HCT116 (cell line): ENCODE measurements around the gene WDR20.
"Not testable (repeated sequence)": the region's sequence is repeated elsewhere in the genome, so short reads cannot be mapped to it uniquely, and the experiment has no call there.

Source experiments
- EGR1 ChIP-seq: IDR thresholded peaks from 2 replicates; pipeline ENCODE4 v1.6.1; 2012; ENCODE audit warnings: low read depth
- EZH2 ChIP-seq: fragments of 200-600 bp; sonication (generic); IDR thresholded peaks from 2 replicates; pipeline ENCODE4 v1.6.1; 2017; ENCODE audit warnings: antibody characterized with exemption, mixed run types
- EZH2phosphoT487 ChIP-seq: fragments of 200-600 bp; IDR thresholded peaks from 2 replicates; pipeline ENCODE4 v1.6.1; 2018; ENCODE audit warnings: antibody characterized with exemption, borderline replicate concordance
- POLR2A ChIP-seq: IDR thresholded peaks from 2 replicates; pipeline ENCODE4 v1.7.0; 2011; ENCODE audit warnings: borderline replicate concordance; ENCODE audit not compliant: insufficient read depth, insufficient read length; ENCODE audit errors: extremely low read depth
- POLR2AphosphoS5 ChIP-seq: IDR thresholded peaks from 2 replicates; pipeline ENCODE4 v1.6.1; 2011; ENCODE audit warnings: mild to moderate bottlenecking, low read depth, low read length, moderate library complexity
- RAD21 ChIP-seq: IDR thresholded peaks from 2 replicates; pipeline ENCODE4 v1.6.1; 2012; ENCODE audit warnings: low read depth, mild to moderate bottlenecking
- TCF7L2 ChIP-seq: IDR thresholded peaks from 2 replicates; pipeline ENCODE4 v1.7.0; 2011; ENCODE audit warnings: borderline replicate concordance, inconsistent platforms; ENCODE audit not compliant: insufficient read depth, insufficient read length; ENCODE audit errors: extremely low read depth
- YY1 ChIP-seq: IDR thresholded peaks from 2 replicates; pipeline ENCODE4 v1.6.1; 2011; ENCODE audit warnings: low read length, low read depth, moderate library complexity, mild to moderate bottlenecking; ENCODE audit not compliant: insufficient replicate concordance; ENCODE audit errors: extremely low read depth
- ZFX ChIP-seq: fragments of 450-650 bp; IDR thresholded peaks from 2 replicates; pipeline ENCODE4 v1.6.1; 2017
- TF ChIP-seq, protein P1 (sequence below), 3 experiments: fragments of 200-600 bp in 1 of 3; sonication (generic) in 1 of 3; IDR thresholded peaks in 2 of 3; conservative IDR thresholded peaks in 1 of 3; 2 replicates each; pipeline ENCODE4 v1.5.1; 2012 to 2017; ENCODE audit warnings: low read depth in 2 of 3, low read length in 2 of 3, antibody characterized with exemption in 1 of 3, borderline replicate concordance in 1 of 3, control low read depth in 1 of 3, mild to moderate bottlenecking in 1 of 3, mixed read lengths in 1 of 3, mixed run types in 1 of 3, moderate library complexity in 1 of 3; ENCODE audit not compliant: insufficient read depth in 1 of 3
- TF ChIP-seq, protein P2 (sequence below): IDR thresholded peaks from 2 replicates; pipeline ENCODE4 v1.6.1; 2012; ENCODE audit warnings: low read depth
- TF ChIP-seq, protein P3 (sequence below): IDR thresholded peaks from 2 replicates; pipeline ENCODE4 v1.6.1; 2012

DNA sequence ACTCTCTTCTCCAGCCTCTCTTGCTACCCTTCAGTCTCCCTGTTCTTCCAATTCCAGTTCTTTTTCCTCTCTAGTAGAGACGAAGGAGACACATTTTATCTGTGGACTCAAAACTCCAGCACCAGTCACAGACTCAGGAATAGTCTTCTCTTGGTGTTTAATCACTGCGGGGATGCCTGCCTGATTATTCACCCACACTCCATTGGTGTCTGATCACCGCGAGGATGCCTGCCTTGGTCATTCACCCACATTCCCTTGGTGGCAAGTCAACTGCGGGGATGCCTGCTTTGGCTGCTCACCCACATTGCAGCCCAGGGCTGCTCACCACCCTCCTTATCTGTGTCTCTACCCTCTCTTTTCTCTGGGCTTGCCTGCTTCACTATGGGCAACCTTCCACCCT lies 100.8 kb downstream of the WDR20 start:
- not testable (repeated sequence) for TF ChIP-seq TCF7L2, POLR2A, EZH2, POLR2AphosphoS5, RAD21, YY1, ZFX, EZH2phosphoT487, EGR1
- TF ChIP-seq, protein P1, sequence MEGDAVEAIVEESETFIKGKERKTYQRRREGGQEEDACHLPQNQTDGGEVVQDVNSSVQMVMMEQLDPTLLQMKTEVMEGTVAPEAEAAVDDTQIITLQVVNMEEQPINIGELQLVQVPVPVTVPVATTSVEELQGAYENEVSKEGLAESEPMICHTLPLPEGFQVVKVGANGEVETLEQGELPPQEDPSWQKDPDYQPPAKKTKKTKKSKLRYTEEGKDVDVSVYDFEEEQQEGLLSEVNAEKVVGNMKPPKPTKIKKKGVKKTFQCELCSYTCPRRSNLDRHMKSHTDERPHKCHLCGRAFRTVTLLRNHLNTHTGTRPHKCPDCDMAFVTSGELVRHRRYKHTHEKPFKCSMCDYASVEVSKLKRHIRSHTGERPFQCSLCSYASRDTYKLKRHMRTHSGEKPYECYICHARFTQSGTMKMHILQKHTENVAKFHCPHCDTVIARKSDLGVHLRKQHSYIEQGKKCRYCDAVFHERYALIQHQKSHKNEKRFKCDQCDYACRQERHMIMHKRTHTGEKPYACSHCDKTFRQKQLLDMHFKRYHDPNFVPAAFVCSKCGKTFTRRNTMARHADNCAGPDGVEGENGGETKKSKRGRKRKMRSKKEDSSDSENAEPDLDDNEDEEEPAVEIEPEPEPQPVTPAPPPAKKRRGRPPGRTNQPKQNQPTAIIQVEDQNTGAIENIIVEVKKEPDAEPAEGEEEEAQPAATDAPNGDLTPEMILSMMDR (IDR thresholded peaks at IDR 0.05 in 2 of 3, conservative IDR thresholded peaks at IDR 0.05 in 1 of 3; ENCODE audit: borderline replicate concordance in 1 of 3, insufficient read depth in 1 of 3, low read depth in 2 of 3, low read length in 2 of 3), result not testable (repeated sequence)
- TF ChIP-seq, protein P2, sequence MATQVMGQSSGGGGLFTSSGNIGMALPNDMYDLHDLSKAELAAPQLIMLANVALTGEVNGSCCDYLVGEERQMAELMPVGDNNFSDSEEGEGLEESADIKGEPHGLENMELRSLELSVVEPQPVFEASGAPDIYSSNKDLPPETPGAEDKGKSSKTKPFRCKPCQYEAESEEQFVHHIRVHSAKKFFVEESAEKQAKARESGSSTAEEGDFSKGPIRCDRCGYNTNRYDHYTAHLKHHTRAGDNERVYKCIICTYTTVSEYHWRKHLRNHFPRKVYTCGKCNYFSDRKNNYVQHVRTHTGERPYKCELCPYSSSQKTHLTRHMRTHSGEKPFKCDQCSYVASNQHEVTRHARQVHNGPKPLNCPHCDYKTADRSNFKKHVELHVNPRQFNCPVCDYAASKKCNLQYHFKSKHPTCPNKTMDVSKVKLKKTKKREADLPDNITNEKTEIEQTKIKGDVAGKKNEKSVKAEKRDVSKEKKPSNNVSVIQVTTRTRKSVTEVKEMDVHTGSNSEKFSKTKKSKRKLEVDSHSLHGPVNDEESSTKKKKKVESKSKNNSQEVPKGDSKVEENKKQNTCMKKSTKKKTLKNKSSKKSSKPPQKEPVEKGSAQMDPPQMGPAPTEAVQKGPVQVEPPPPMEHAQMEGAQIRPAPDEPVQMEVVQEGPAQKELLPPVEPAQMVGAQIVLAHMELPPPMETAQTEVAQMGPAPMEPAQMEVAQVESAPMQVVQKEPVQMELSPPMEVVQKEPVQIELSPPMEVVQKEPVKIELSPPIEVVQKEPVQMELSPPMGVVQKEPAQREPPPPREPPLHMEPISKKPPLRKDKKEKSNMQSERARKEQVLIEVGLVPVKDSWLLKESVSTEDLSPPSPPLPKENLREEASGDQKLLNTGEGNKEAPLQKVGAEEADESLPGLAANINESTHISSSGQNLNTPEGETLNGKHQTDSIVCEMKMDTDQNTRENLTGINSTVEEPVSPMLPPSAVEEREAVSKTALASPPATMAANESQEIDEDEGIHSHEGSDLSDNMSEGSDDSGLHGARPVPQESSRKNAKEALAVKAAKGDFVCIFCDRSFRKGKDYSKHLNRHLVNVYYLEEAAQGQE, result not testable (repeated sequence)
- TF ChIP-seq, protein P3, sequence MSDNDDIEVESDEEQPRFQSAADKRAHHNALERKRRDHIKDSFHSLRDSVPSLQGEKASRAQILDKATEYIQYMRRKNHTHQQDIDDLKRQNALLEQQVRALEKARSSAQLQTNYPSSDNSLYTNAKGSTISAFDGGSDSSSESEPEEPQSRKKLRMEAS, result not testable (repeated sequence)
